Left lung (tissue), 10 donors: ENCODE data around the gene NTM. TPM values are rescaled to one million over a fixed set of nuclear protein-coding genes. Genes with fewer than 3 reads are reported as not detected.

ENCODE experiments used
- ATAC-seq: fragments of 200-7000 bp; cut with Tn5 transposase; one replicate; pipeline ENCODE4 v1.9.1; 2020; ENCODE audit warnings: moderate library complexity
- DNase-seq, 4 donors: peaks; one replicate each; pipeline ENCODE4 v3.0.0-alpha.2; 2013 to 2020
- H3K27ac ChIP-seq, 2 donors: fragments of 200-600 bp; sonication (generic) in 1 of 2; one replicate each; pipeline versions ENCODE4 v1.5.0 to v1.8.0; 2020 to 2021
- H3K27me3 ChIP-seq, 2 donors: fragments of 200-600 bp; sonication (generic) in 1 of 2; one replicate each; pipeline versions ENCODE4 v1.5.0 to v1.8.0; 2020 to 2021
- H3K36me3 ChIP-seq, 2 donors: fragments of 200-600 bp; sonication (generic) in 1 of 2; one replicate each; pipeline versions ENCODE4 v1.5.0 to v1.8.0; 2020 to 2021
- H3K4me1 ChIP-seq, 2 donors: fragments of 200-600 bp; one replicate each; pipeline ENCODE4 v1.8.0; 2021
- H3K4me3 ChIP-seq, 2 donors: fragments of 200-600 bp; sonication (generic) in 1 of 2; one replicate each; pipeline versions ENCODE4 v1.5.0 to v1.8.0; 2020 to 2021; ENCODE audit warnings: mild to moderate bottlenecking in 1 of 2
- H3K9me3 ChIP-seq, 2 donors: fragments of 200-600 bp; sonication (generic) in 1 of 2; one replicate each; pipeline versions ENCODE4 v1.5.0 to v1.8.0; 2020 to 2021
- intact Hi-C, 2 donors: fragments of 100-400 bp; cut with DNase I; formaldehyde crosslinking; loops; one replicate each; pipeline versions ENCODE4 v1.11.2 to v1.14.2; 2022
- polyA plus RNA-seq, 6 donors: library from polyadenylated mRNA; unstranded; fragments of 120-200 nt; gene quantifications; one replicate each; pipeline ENCODE4 v1.2.1, GENCODE V29; 2013; ENCODE audit not compliant: insufficient read length in 6 of 6
- total RNA-seq, 2 donors: library from RNA; stranded (reverse); fragmentation: NEBNext Ultra II Directional; extraction: Animal tissue kit (Norgen Biotek cat#: 25700); gene quantifications; one replicate each; pipeline ENCODE4 v1.2.1, GENCODE V29; 2021
- TF ChIP-seq, protein P1 (sequence below), 2 donors: fragments of 200-600 bp; sonication (generic) in 1 of 2; IDR thresholded peaks; one replicate each; pipeline versions ENCODE4 v1.5.0 to v1.8.0; 2021; ENCODE audit warnings: antibody characterized with exemption in 2 of 2
- donor health status: DM: no; HTN: yes; CAD: no.
- donor health status: DM: no; HTN: no; CAD: no.

NTM gene
- total and polyA plus RNA-seq, 8 donors, result 9.5 to 31.0 (median 21.1) TPM

DNA sequence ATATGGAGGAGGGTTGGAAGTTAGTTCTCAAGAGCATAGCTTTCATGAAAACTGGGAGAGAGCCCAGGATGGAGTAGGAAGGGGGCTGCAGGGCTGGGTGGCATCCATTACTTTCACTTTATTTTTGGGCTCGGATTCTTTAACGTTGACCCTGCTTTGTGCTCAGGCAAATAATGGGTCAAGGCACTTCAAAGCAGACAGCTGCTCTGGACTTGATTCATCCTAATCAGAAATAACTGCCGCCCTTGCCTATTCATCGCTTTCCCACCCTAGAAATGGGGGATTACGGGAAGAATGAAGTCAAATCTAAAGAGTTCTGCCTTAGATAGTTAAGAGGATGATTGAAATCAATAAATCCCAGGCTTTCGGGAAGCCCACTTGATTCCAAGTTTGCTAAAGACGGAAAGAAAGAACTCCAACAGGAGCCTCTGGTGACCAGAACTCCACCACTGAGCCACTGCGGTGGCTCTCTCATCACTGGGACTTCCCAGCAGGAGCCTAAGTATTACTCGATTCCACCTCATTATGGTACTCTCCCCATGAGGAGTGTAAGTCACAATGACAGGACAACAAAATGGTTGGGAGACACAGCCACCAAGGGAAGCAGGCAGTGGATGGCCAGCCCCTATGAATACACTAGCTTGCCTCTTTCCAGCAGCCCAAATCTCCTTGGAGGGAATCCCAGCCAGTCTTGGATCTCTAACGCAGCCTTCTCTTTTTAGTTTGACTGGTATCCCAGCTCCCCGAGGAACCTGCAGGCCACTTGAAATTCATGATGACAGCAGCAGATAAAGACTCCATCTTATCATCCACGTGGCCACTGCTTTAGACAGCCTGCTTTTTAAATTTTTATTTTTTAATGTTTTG, 815.5 kb downstream of the NTM start:
- Histone ChIP-seq H3K4me1 (no peaks in the 10 kb centered on the region), H3K4me3 (no peak overlapping the region), H3K27ac (no peak overlapping the region), H3K27me3 (no peaks in the 10 kb centered on the region), H3K9me3 (no peaks in the 10 kb centered on the region), H3K36me3 (no peaks in the 10 kb centered on the region)
- ATAC-seq, result no peak
- intact Hi-C loops, result no loop called here
- no peak for DNase-seq
- TF ChIP-seq, protein P1, sequence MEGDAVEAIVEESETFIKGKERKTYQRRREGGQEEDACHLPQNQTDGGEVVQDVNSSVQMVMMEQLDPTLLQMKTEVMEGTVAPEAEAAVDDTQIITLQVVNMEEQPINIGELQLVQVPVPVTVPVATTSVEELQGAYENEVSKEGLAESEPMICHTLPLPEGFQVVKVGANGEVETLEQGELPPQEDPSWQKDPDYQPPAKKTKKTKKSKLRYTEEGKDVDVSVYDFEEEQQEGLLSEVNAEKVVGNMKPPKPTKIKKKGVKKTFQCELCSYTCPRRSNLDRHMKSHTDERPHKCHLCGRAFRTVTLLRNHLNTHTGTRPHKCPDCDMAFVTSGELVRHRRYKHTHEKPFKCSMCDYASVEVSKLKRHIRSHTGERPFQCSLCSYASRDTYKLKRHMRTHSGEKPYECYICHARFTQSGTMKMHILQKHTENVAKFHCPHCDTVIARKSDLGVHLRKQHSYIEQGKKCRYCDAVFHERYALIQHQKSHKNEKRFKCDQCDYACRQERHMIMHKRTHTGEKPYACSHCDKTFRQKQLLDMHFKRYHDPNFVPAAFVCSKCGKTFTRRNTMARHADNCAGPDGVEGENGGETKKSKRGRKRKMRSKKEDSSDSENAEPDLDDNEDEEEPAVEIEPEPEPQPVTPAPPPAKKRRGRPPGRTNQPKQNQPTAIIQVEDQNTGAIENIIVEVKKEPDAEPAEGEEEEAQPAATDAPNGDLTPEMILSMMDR (IDR thresholded peaks at IDR 0.05), result no peak

DNA sequence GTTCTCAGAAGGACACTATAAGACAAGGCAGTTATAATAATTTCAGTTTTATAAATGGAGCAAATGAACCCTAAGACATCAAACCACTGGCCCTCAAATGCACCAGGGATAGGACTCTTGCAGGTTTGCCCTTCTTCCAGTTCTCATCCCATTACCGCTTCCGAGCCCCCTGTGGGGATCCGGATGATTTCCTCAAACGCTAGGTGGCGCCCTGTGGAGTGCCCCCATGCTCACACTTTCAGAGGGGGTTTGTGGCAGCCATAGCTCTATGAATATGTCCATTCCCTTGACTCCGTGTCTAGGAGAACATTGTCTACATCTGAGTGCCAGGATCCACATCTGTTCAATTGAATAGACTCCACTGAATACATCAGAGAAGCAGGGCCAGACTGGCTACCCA, 816.3 kb downstream of the NTM start:
- no peak for ATAC-seq
- TF ChIP-seq, protein P1 (IDR thresholded peaks at IDR 0.05), result no peak
- H3K4me3 ChIP-seq, result no peak overlapping the region
- no peaks in the 10 kb centered on the region for H3K4me1 ChIP-seq
- H3K9me3 ChIP-seq, result no peaks in the 10 kb centered on the region
- no peaks in the 10 kb centered on the region for H3K36me3 ChIP-seq
- H3K27me3 ChIP-seq, result no peaks in the 10 kb centered on the region
- DNase-seq, result no peak
- intact Hi-C loops, result no loop called here
- H3K27ac ChIP-seq, result no peak overlapping the region

DNA sequence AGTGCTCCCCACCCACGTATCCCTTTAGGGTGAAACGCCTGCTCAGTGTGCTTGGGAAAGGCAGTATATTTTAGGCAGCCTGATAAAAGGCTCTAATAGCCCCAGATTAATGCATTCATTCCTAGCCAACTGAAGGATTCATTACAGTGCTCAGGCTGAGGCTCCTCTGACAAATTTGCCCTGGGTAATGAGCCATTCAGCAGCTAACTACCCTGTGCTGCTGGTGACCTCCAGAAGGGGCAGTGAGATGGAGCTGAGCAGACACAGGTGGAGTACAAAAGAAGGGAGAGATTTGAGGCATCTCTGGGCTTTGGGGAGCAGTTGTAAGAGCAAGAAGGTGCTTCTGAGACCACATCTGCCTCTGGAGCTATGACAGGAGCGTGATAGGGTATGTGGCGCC, 817.0 kb downstream of the NTM start:
- intact Hi-C loops, result no loop called here
- H3K27me3 ChIP-seq, result no peaks in the 10 kb centered on the region
- no peaks in the 10 kb centered on the region for H3K4me1 ChIP-seq
- ATAC-seq (no peak), DNase-seq (no peak)
- H3K9me3 ChIP-seq, result no peaks in the 10 kb centered on the region
- no peak overlapping the region for H3K27ac ChIP-seq
- no peak overlapping the region for H3K4me3 ChIP-seq
- H3K36me3 ChIP-seq, result no peaks in the 10 kb centered on the region
- TF ChIP-seq, protein P1 (IDR thresholded peaks at IDR 0.05), result no peak

DNA sequence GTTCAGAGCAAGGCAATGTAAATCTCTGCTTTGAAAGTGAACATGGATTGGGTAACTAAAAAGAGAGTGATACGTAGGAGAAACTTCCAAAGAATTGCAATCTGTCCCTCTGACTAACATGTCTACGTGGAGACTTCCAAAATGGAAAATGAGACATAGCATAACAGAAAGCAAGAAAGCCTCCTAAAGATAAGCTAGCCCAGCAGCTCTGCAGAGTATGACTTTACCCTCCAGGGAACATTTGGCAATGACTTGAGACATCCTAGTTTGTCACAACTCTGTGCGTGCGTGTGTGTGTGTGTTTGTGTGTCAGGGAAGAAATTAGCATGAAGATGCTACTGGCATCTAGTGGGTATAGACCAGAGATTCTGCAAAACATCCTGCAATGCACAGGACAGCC, 817.4 kb downstream of the NTM start:
- ATAC-seq (no peak), DNase-seq (no peak)
- TF ChIP-seq, protein P1 (IDR thresholded peaks at IDR 0.05), result no peak
- H3K36me3 ChIP-seq, result no peaks in the 10 kb centered on the region
- H3K27me3 ChIP-seq, result no peaks in the 10 kb centered on the region
- H3K4me3 ChIP-seq, result no peak overlapping the region
- no peak overlapping the region for H3K27ac ChIP-seq
- intact Hi-C loops, result no loop called here
- H3K4me1 ChIP-seq, result no peaks in the 10 kb centered on the region
- no peaks in the 10 kb centered on the region for H3K9me3 ChIP-seq

DNA sequence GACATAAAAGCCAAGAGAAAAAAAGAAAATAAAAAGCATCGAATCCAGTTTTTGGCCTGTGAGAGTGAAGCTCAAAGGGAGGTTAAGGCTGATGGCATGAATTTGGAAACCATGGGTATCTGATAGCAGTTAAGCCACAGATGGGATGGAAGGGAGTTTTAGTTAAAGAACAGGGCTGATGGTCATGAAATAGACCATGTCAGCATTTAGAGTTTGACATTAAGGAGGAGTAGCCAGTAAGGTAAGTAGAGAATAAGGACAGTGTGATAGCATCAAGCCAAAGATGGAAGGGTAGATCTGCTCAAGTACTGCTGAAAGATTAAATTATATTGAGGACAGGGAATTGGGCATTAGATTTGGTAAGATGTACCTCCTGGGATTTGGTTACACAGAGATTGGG, 826.5 kb downstream of the NTM start:
- H3K9me3 ChIP-seq, result peaks cover 0 to 5% of the 10 kb centered on the region in 2 donors
- intact Hi-C loops, result no loop called here
- H3K27ac ChIP-seq, result no peak overlapping the region
- H3K4me3 ChIP-seq, result no peak overlapping the region
- H3K27me3 ChIP-seq, result no peaks in the 10 kb centered on the region
- DNase-seq (no peak), ATAC-seq (no peak)
- TF ChIP-seq, protein P1 (IDR thresholded peaks at IDR 0.05), result no peak
- no peaks in the 10 kb centered on the region for H3K4me1 ChIP-seq
- no peaks in the 10 kb centered on the region for H3K36me3 ChIP-seq
